GM12891 (cell line): ENCODE data around the gene MTFMT.

Experiments used
- DNase-seq: peaks from one replicate; pipeline ENCODE4 v3.0.0; 2011; ENCODE audit warnings: low spot score; ENCODE audit not compliant: insufficient read length
- FAIRE-seq: peaks from 2 replicates; lab custom pipeline; 2011; peaks lifted over from hg19 to GRCh38; lab: Jason Lieb, UNC
- PAX5 ChIP-seq: IDR thresholded peaks from 2 replicates; pipeline ENCODE4 v1.6.1; 2011; ENCODE audit warnings: low read length, moderate library complexity, mild to moderate bottlenecking; ENCODE audit not compliant: insufficient read depth, severe bottlenecking
- POLR2A ChIP-seq: IDR thresholded peaks from 2 replicates; pipeline ENCODE4 v1.6.1; 2011; ENCODE audit warnings: low read depth, low read length, control low read depth
- POLR2AphosphoS5 ChIP-seq: IDR thresholded peaks from 2 replicates; pipeline ENCODE4 v1.6.1; 2011; ENCODE audit warnings: low read depth, low read length, control low read depth
- POU2F2 ChIP-seq: IDR thresholded peaks from 2 replicates; pipeline ENCODE4 v1.6.1; 2011; ENCODE audit warnings: low read depth, mild to moderate bottlenecking, control low read depth, low read length, moderate library complexity
- SPI1 ChIP-seq: IDR thresholded peaks from 2 replicates; pipeline ENCODE4 v1.6.1; 2011; ENCODE audit warnings: low read depth, low read length, control low read depth
- TAF1 ChIP-seq: IDR thresholded peaks from 2 replicates; pipeline ENCODE4 v1.6.1; 2011; ENCODE audit warnings: low read depth, low read length, control low read depth

Gene MTFMT

DNA sequence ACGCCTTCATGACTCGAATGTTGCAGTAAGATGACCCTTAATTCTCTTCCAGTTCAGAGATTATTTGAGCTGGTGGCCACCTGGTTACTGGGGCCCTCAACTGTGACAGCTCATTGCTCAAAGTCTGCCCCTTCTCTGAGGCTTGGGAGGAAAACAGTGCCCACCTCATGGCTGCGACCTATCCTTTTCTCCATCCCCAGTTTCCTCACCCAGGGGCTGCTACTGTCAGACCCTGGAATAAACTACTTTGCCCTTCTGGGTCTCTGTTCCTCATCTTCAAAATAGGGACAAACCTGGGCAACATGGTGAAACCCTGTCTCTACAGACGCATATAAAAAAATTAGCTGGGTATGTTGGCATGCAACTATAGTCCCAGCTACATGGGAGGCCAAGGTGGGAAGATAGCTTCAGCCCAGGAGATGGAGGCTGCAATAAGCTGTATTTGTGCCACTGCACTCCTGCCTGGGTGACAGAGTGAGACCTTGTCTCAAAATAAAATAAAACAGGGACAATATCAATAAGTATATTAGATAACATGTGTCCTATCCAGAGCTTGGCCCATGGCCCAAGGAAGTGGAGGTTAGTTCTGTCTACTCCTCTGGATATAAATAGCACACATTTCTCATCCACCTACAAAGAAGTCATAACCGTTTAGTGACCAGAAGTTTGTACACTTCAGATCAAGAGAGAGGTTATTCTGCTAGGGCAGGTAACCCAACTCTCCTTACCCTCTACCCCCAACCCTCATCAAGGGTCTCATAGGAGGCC, 40.5 kb upstream of the MTFMT start:
- no peak for TF ChIP-seq TAF1
- TF ChIP-seq PAX5: no peak
- no peak for FAIRE-seq
- no peak for DNase-seq

DNA sequence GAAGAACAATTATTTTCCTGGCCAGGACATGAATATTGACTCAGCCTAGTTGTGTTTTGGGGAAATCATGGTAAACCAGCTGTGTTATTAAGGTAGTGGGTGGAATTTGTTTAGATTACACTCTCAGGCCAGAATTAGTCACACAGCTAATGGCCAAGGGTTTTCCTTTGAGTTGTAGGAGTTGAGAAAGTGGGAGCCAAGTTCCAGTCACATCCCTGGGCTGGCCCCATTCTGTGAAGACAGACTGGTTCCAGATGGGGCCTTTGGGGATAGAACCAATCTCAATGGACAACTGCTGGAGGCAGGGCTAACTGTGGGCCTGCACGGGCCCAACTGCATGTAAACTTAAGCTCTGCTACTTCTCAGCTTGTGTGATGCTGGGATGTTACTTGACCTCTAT, 39.7 kb upstream of the MTFMT start:
- TF ChIP-seq TAF1 (no peak), POU2F2 (no peak)
- no peak for FAIRE-seq
- no peak for DNase-seq

DNA sequence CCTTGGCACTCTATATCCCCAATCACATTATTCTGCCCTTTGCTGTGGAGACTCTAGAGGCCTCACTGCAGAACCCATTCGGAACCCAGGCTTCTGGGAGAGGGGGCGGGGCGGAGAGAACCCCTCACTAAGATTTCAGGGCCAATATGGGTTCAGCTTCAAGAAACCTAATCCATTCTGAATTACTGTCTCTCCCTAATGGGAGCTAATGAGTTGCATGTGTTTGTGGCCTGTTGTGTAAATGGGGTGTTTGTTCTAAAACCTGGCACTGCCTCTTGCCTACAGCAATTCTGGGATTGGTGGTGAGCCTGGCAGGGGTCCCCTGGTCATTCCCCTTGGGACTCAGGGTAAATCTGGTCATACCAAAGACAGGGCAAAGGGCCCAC, 39.0 kb upstream of the MTFMT start:
- TF ChIP-seq POLR2A (no peak), PAX5 (no peak), TAF1 (no peak), POU2F2 (no peak), SPI1 (no peak), POLR2AphosphoS5 (no peak)
- FAIRE-seq (no peak), DNase-seq (no peak)

DNA sequence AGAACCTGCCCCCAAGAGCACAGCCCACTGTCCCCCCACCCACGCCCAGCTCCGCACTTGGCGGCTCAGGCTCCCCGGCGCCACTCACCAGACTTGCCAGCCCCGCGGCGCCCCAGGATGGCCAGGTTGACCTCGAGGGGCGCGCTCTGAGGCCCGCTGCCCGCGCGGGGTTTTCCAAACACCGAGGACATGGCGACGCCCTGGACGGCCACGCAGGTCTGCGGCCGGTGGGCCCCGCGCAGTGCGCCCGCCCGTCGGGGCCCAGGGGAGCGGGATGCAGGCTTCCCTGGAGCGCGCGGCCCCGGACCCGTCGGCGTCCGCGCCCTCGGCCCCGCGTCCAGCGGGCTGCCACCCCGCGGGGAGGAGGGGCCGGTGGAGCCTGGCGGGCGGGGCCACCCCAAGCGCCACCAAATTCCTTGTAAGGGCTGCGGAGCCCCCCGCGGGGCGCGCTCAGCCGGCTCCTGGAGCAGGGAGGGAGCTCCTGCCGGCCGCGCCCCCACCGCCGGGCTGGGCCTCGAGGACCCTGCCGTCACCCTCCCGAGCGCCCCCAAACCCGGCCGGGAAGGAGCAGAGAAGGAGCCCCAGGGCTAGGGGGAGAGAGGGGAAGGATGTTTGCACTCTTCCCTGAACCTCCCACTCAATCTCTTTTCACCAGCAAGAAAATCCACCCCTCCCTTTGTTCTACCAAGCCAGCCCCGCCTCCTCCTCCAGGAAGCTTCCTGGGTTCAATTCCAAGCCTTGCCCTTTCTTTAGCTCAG, 38.4 kb upstream of the MTFMT start, which contains the start of gene RASL12:
Gene RASL12 (minus strand): TSS at position 347 of the 758 bp plus-strand sequence. CDS start 156 bp downstream, at position 191.
- no peak for FAIRE-seq
- TF ChIP-seq PAX5 (no peak), POU2F2 (no peak), POLR2AphosphoS5 (no peak), SPI1 (no peak), POLR2A (no peak), TAF1 (no peak)
- DNase-seq: no peak

DNA sequence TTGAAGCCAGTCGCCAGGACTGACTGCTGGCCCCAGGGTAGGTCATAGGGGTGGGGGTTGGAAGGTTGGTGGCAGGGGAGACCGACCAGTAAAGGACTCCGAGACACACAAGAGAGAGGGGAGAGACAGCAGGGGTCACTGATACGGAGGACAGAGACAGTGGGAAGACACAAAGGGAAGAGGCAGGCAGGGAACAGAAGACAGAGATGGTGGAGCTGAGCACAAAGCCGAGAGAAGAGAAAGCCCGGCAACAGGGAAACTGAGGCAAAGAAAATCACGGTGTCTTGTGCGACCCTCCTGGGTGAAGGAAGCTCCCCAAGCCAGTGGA, 37.8 kb upstream of the MTFMT start:
- TF ChIP-seq POLR2A: no peak
- TF ChIP-seq TAF1: no peak
- TF ChIP-seq POLR2AphosphoS5: no peak
- no peak for TF ChIP-seq SPI1
- TF ChIP-seq POU2F2: no peak
- TF ChIP-seq PAX5: no peak
- FAIRE-seq: no peak
- DNase-seq: no peak

DNA sequence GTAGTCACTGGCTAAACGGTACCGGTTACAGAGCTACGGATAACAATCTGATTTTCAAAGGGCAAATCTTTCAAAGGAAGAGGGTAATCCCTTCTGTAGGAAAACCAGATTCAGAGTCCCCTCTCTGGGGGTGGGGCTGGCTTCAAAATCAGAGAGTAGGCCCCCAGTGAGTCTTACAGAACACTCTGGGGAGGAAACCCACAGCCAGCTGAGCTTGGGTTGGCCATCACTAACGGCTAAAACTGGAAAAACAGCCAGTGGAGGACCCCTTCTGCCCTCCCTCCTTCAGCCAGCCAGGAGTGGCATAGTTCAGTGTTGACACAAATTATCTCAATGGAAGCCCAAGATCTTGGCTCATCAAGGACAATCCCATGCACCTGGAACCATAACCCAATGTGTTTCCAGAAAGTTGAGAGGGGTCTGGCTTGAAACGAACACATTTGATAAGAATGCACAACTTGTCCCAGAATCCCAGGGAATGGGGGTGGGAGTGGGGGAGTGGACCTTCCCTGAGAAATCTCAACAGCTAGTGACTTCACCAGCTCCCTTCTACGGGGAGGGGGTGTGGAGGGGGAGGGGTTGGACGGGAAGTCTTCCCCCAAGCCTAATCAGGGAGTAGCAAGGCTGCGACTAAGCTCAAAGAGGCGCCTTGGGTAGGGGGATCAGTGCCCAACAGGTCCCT, 37.3 kb upstream of the MTFMT start:
- no peak for TF ChIP-seq TAF1
- no peak for TF ChIP-seq POLR2AphosphoS5
- TF ChIP-seq POU2F2: no peak
- TF ChIP-seq POLR2A: no peak
- TF ChIP-seq SPI1: no peak
- TF ChIP-seq PAX5: no peak
- no peak for FAIRE-seq
- no peak for DNase-seq

DNA sequence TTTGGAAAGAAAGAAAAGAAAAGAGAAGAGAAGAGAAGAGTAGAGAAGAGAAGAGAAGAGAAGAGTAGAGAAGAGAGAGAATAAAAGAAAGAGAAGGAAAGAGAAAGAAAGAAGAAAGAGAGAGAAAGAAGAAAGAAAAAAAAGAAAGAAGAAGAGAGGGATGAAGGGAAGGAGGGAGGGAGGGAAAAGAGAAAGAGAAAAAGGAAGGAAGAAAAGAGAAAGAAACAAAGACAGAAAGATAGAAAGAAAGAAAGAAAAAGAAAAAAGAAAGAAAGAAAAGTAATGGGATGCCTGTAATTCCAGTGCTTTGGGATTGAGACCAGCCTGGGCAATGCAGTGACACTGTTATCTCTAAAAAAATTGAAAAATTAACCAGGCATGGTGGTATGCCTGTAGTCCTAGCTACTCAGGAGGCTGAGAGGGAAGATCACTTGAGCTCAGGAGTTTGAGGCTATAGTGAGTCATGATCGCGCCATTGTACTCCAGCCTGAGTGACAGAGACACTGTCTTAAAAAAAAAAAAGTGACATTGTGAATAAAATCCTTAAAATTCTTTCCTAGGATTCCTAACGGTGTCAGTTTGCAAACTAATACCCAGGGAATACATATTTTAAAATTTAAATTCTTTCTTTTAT, 36.7 kb upstream of the MTFMT start:
- FAIRE-seq: no peak
- TF ChIP-seq SPI1: no peak
- TF ChIP-seq POU2F2: no peak
- TF ChIP-seq TAF1: no peak
- TF ChIP-seq POLR2AphosphoS5: no peak
- TF ChIP-seq POLR2A: no peak
- TF ChIP-seq PAX5: no peak
- DNase-seq: no peak

DNA sequence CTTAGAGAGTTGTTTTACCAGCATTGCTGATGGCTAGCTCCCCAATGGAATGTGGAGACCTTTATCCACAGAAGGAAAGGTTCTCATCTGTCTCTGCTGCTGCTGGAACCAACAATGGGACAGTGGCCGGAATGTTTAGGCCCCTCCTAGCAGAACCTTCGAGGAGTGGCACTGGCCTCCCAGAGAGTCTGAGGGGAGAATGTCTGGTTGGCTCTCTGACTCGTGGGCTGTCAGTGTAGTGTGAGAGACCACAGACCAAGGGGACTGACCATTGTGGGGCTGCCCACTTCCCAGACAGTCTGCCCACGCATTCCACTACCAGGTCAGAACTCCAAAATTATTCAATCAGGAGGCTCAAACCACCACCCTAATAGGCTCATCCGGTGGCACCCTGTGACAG, 33.3 kb upstream of the MTFMT start:
- FAIRE-seq: no peak

DNA sequence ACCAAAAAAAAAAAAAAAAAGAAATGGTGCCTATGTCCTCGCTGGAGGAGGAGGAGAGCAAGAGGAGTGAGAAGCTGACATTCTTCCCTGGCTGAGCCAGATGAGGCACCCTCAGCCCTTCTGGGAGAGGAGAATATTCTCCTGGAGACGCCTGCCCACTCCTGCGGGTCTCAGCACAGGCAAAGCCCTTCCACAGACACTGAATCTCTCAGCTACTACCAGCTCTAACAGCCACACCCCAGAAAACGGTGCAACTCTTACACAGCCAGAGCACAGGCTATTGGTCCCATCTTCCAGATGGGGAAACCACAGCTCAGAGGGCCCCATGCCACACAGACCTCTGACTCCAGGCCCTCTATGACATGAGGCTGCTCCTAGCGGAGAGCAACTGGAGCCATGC, 32.6 kb upstream of the MTFMT start:
- no peak for TF ChIP-seq PAX5
- TF ChIP-seq POLR2A: no peak
- no peak for TF ChIP-seq SPI1
- no peak for TF ChIP-seq TAF1
- no peak for TF ChIP-seq POLR2AphosphoS5
- no peak for TF ChIP-seq POU2F2
- no peak for FAIRE-seq

More for the DNA sequence above, 33.3 kb upstream of the MTFMT start:
- no peak for DNase-seq
- TF ChIP-seq POLR2AphosphoS5 (no peak), SPI1 (no peak), PAX5 (no peak), POU2F2 (no peak), POLR2A (no peak), TAF1 (no peak)

More for the DNA sequence above, 32.6 kb upstream of the MTFMT start:
- DNase-seq: no peak
